22Rv1 (cell line): ENCODE measurements around the gene GRM8.

Source experiments
- H3K27ac ChIP-seq: fragments of 450-650 bp; 2 replicates; pipeline ENCODE4 v1.5.1; 2017
- ZFX ChIP-seq: fragments of 450-650 bp; IDR thresholded peaks from 2 replicates; pipeline ENCODE4 v1.6.1; 2017; ENCODE audit warnings: antibody characterized with exemption, borderline replicate concordance
- TF ChIP-seq, protein P1 (sequence below): fragments of 450-650 bp; IDR thresholded peaks from 2 replicates; pipeline ENCODE4 v1.5.1; 2017; ENCODE audit warnings: mild to moderate bottlenecking

Gene GRM8

DNA sequence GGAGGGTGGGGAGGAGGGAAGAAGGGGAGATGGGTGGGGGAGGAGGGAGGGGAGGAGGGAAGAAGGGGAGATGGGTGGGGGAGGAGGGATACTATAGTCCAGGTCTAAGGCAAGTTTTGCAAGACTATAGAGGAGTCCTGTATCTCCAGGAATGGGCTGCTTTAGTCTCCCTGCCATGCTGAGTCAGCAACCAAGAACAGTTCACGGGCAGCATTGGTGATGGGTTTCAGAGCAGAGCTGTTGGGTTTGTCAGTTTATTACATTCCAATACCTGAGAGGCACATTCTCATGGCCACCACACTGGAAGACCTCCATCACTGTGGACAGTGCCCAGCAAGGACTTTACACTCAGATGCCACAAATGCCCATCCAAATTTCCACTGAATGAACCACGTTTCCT is 212.7 kb downstream of the GRM8 start:
- H3K27ac ChIP-seq = no peak overlapping the region
- TF ChIP-seq, protein P1, sequence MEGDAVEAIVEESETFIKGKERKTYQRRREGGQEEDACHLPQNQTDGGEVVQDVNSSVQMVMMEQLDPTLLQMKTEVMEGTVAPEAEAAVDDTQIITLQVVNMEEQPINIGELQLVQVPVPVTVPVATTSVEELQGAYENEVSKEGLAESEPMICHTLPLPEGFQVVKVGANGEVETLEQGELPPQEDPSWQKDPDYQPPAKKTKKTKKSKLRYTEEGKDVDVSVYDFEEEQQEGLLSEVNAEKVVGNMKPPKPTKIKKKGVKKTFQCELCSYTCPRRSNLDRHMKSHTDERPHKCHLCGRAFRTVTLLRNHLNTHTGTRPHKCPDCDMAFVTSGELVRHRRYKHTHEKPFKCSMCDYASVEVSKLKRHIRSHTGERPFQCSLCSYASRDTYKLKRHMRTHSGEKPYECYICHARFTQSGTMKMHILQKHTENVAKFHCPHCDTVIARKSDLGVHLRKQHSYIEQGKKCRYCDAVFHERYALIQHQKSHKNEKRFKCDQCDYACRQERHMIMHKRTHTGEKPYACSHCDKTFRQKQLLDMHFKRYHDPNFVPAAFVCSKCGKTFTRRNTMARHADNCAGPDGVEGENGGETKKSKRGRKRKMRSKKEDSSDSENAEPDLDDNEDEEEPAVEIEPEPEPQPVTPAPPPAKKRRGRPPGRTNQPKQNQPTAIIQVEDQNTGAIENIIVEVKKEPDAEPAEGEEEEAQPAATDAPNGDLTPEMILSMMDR = no peak
- no peak for TF ChIP-seq ZFX

GRCh38 chr7:127039541-127039940 is 213.2 kb downstream of the GRM8 start:
- no peak for TF ChIP-seq ZFX
- TF ChIP-seq, protein P1 = no peak
- no peak overlapping the region for H3K27ac ChIP-seq

GRCh38 chr7:127035203-127035849 is 217.4 kb downstream of the GRM8 start:
- TF ChIP-seq, protein P1 = no peak
- no peak for TF ChIP-seq ZFX
- peak overlapping the region; percentile 44; the same call in 1 of the 2 replicates for H3K27ac ChIP-seq

DNA sequence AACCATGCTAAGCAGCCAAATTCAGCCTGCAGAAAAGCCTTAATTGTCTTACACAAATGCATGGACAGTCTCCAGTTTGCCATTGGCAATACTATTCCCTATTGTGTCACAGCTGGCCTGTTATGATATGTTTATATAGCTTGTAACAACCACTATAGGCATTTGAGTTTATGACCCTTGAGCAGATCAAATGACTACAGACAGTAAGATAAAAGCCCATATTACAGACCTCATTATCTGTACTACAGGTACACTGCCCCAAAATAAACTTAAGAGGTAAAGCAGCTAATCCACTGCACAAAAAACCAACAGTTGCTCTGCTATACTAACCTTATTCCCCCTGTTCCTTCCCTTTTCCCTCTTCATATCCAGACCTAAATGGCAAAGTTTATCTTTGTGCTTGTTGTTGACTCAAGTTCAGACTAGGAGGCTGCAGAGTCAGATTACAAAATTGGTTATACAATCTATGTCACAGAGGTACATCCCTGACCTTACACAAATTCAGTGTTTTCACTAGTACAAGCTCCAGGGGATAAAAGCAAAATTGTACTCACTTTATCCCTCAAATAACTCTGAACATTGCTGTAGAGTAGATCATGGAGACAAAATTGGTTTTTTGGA is 218.4 kb downstream of the GRM8 start:
- TF ChIP-seq, protein P1 = no peak
- no peak for TF ChIP-seq ZFX
- peak overlapping the region; percentile 44 for H3K27ac ChIP-seq

GRCh38 chr7:127029823-127030222 is 222.9 kb downstream of the GRM8 start:
- TF ChIP-seq, protein P1 = no peak
- TF ChIP-seq ZFX = no peak
- H3K27ac ChIP-seq = no peak overlapping the region

DNA sequence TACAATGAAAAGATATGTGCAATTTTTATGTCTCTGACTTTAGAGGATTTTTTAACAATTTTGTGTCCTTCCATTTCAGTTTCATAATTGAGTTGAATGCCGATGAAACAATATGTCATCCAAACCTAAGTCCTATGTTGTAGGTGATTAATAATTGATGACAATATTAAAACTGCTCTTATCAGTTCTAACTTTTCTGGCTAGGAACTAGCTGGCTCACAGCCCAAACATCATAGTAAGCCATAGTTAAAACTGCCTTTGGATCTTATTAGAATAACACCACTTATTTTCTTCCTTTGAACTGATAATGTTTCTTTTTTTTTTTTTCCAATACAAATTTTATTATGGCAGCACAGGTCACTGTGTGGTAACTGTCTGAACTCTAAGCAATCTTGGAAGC is 230.9 kb downstream of the GRM8 start:
- no peak overlapping the region for H3K27ac ChIP-seq
- TF ChIP-seq, protein P1 = no peak
- no peak for TF ChIP-seq ZFX

GRCh38 chr7:127021019-127021738 is 231.6 kb downstream of the GRM8 start:
- no peak for TF ChIP-seq ZFX
- TF ChIP-seq, protein P1 = no peak

More at GRCh38 chr7:127021019-127021738, 231.6 kb downstream of the GRM8 start:
- no peak overlapping the region for H3K27ac ChIP-seq
